AG20443 (cell line): ENCODE data around the gene PLXNA4.
A peak's percentile ranks its signal among the peaks of the same experiment; 100 is the strongest.

ENCODE experiments used
- DNase-seq: peaks from one replicate; pipeline ENCODE4 v3.0.0; 2012; ENCODE audit warnings: low spot score, mixed read lengths

Gene PLXNA4

DNA sequence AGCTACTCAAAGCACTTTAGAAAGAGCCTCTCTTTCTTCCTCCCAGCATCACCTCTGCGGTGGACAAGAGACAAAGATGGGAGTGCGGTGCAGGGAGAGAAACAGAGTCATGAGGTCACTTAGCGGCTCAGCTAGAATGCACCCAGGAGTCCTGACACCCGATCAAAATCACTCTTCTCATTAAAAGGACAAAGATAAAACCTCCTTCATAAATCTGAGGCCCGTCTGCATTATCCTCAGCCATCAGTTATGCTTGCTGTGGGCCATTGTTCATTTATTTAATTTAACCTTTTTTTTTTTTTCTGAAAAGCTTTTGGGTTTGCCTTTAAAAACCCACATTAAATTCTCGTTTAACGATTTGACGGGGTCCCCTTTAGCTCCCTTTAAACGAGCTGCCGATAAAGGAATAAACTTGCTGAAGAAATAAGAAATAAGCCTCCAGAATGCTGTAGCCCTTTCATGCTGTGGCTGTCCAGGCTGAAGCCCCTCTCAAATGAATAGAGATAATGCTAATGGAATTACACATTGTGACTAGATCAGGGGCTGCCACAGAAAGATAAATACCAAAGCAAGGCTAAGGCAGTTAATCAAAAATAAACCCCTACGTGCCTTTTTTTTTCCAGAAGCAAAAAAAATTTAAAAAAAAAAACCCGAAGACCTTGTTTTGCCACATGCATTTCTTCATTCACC, 16.1 kb upstream of the PLXNA4 start:
- no peak for DNase-seq

DNA sequence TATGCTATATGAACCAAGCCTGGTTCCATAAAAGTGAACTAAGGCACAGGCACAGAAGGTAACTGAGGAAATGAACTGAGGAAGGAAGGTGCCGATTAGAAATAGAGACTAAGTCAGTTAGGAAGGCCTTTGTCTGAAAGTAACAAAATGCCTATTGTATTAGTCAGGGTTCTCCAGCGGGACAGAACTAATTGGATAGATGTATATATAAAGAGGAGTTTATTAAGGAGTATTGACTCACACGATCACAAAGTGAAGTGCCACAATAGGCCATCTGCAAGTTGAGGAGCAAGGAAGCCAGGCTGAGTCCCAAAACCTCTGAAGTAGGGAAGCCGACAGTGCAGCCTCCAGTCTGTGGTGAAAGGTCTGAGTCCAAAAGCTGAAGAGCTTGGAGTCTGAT, 13.9 kb upstream of the PLXNA4 start:
- DNase-seq, result no peak

DNA sequence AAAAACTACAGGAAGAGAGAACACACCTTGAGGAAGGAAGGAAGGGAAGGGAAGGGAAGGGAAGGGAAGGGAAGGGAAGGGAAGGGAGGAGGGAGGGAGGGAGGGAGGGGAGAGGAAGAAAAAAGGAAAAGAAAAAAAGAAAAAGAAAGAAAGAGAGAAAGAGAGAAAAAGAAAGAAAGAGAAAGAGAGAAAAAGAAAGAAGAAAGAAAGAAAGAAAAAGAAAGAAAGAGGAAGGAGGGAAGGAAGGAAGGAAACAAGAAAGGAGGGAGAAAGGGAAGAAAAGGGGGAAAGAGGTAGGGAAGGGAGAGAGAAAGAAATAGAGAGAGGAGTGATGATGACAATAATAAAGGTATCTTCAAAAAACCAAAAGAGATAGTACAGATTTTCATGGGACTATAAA, 12.3 kb upstream of the PLXNA4 start:
- no peak for DNase-seq

DNA sequence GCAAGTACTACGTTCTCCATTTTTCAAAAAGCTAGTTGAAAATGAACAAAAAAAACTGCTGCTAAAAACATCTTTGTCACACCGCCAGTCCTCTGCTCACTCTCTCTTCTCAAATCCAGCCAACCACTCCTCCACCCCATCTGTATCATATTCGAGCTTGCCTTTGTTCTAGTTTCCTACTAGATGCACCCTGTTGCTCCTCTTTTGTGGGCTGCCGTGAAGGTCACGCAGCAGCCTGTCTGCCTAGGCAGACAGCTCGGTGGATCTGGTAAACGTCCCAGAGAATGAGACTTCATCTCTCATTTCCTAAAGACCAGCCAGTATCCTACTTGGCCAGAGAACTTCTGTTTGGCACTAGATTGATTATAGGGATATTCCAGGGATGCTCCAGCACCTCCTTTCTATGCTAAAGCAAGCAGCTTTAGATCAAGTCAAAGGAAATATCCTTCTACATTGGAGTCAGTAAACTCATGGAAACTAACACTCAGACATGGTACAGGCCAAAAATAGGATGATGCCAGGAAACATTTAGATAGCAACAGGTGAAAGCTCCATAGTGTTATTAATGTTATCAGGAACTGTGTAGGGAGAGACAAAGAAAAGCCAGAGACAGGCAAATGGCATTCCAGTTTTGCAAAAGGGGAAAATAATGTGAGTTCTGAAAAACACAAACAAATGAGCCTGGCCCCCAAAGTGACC, 8.7 kb upstream of the PLXNA4 start:
- DNase-seq, result no peak

DNA sequence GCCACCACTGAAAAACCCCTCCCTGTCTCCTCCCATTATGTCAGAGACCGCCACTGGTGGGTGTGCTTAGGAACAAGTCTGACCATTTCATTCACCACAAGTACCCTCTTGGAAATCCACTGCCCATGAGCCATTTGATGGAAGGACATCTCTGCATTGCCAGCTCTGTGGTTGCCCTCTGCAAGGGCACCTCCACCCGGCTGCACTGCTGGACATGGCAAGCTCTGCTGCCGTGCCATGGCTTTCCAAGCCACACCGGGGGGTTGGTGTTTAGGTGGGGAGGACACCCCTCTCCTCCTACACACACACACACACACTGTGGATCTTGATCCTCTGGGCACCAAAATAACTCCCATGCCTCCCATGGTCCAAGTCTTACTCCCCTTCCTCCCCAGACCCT, 5.2 kb upstream of the PLXNA4 start:
- DNase-seq, result no peak

DNA sequence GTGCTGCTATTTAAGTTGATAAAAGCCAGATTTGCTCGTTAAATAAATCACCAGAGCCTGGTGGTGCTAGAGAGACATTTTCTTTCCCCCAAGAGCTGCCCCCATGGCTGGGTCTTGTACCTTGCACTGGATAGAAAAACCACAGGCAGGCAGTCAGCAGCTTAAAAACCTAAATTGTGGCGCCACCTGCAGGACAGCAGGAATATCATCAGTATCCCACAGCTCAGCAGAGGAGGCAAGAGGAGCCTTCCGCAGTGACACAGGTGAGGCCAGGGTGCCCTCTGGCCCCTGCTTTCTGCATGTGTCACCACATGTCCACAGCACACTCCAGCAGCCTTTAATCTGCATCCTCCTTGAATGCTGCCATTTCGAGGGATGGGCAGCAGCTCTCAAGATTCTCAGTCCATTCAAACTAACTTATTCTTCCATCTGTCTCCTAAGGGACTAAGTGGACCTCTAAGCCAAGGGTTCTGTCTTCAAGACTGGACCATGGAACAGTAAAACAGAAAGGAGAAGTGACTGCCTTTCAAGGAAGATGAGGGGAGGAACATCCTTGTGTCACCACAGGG, 4.5 kb upstream of the PLXNA4 start:
- DNase-seq, result peak; percentile 77

DNA sequence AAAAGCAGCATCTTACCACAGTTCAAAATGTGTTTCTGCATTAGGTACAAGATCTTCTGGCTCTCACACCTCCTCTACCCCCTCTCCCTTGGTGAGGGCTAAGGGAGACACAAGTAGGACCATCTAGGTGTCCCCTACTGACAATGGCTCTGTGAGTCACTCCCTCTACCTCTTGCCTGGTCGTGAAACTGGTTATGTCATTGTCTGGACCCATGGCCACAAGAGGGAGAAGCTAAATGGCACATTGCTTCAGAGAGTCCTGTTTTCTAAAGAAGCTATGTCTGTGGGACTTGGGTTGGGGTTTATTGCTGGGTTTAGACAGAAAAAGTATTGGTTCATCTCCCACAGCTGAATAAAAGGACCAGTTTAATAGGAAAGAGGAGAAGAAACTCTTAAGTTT, 4.0 kb upstream of the PLXNA4 start:
- no peak for DNase-seq

DNA sequence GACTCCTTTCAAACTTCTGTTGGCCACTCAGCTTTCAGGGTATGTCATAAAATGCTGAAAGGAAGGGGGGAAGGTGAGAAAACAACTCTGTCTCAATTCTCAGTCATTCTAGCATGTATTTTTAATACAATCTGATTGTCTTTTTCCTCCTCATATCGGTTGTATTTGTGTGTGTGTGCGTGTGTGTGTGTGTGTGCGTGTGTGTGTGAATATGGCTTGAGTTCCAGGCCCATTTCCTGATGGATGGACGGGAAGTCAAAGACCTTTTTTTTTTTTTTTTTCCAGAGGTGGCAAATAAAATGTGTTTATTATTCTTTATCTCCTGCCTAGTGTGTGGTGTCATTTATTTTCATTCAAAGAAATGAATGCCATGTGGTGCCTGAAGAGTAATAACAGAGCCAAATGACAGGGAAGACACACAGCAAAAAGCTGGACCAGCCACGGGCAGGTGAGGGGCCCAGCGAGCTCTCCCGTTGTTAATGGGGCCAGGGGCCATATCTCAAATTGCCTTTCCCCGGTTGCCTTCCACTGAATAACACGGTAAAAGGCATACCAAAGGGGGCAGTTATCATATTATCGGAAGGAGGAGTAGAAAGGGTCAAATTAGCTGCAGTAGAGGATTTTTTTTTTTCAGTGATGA, 3.1 kb upstream of the PLXNA4 start:
- DNase-seq, result no peak

DNA sequence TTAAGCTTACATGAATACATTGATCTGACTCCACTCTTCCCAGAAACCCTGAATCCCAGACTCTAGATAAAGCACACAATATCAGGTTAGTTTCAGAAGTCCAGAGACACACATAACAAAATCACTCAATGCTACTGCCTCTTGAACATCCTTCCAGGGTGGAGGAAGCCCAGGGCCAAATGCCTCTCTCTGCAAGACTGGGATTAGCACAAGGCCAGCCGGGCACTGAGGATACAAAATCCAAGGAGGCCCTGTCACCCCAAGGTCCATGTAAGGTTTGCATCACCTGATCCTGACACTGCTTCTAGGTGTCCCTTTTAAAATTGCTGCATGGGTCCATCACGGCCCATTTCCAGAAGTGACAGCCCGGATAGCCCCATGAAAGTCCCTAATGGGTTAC, 2.6 kb upstream of the PLXNA4 start:
- no peak for DNase-seq

DNA sequence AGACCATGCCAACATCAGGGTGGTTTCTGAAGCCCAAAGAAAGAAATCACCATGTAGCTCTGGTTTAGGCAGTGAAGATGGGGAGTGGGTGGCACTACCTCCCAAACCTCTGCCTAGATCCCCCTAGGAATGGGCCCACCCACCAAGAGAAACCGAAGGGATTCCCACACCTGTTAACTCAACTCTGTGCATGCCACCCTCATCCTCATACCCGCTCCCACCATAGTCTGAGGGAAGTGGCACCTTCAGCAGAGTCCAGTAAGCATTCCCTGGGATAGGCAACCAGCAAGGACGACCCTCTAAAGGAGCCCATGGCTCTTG, 1.7 kb upstream of the PLXNA4 start:
- DNase-seq, result no peak

DNA sequence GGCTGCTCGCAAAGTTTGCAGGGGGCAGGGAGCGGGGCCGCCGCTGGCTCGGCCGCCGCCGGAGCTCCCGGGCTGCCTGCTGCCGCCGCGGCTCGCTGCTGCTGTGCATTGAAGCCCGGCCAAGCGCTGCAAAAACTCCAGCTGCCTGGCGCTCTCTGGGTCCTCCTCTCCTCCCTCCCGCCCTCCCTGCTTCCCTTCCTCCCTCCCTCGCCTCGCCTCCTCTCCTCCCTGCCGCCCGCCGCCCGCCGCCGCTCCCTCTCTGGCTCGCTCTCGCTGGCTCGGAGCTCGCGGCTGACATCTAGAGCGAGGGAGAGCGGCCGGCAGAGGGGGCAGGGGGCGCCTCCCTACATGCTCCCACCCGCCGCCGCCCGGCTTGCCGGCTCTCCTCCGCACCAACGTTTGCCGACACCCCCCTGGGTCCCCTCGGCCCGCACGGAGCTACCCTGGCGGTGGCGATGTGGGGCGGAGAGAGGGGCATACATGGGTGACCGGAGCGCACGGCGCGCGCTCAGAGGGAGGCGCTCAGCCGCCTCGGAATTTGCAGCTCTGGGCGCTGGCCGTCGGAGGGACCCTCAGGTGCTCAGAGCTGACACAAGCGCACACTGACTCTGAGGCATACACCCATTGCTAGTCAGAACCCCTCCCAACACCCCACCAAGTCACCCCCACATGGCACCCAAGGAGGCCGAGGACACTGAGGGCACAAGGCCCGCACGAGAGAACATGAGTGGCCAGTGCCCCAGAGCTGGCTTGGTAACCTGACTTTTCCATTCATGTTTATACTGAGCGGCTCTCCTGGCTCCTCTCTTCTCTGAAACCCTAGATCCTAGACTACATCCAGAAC, 1.2 kb upstream of the PLXNA4 start:
- DNase-seq, result peak; percentile 88

DNA sequence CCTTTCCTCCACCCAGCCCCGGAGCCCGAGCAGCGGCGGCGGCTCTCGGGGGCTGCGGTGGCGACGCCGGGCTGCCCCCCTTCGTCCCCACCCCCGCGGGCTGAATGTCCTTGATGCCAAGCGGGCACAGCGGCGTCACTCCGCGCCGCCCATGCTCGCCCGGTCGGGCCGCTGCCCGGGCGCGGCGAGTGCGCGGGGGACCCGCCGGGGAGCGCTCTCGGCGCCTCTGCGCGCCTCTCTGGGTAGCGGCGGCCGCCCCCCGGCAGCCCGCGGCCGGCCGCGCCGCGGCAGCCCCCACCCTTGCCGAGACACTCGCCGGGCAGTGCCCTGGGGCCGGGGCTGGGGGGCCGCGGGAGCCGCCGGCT, 433 bp upstream of the PLXNA4 start:
- peak; percentile 54 for DNase-seq

DNA sequence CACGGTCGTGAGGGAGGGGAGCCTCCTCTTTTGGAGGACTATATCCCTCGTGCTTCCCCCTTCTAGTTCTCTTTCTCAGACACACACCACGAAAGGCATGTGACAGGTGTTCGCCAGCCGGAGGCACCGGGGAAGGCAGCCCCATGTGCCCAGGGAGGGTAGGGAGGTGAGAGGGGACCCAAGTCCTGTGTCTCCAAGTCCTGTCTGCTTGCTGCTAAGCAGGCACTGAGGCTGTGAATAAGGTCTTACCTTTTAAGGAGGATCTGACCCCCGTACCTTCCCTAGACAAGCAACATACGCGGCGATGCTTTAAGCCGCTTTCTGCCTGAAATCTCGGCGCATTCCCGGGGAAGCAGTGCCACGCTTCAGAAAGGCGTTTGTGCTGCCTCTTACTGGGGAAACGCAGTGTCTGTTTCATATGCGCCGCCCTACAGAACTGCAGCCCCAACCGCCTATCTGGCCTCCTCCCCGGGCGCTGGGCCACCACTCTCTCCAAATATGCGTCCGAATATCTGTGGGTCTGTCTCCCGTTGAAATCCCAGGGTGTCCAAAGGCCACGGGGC, 770 bp downstream of the PLXNA4 start:
- peak; percentile 91 for DNase-seq

DNA sequence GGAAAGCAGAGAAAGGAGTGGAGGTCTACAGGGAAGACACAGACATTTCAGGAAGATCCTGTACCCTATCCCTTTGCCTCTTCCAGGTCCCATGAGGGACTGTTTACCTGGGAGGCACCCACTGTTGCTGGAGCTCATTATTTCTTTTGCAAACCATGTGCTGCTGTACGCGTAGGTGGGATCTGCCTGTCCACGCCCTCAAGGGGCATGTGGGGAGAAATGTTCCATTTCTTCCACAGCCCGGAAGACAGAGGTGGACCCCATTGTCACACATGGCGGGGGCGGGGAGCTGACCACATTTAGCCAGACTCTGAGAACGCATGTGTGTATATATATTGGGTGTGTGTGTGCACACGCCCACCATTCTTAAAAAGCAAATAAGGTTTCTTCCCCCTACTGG, 2.0 kb downstream of the PLXNA4 start:
- DNase-seq, result no peak

DNA sequence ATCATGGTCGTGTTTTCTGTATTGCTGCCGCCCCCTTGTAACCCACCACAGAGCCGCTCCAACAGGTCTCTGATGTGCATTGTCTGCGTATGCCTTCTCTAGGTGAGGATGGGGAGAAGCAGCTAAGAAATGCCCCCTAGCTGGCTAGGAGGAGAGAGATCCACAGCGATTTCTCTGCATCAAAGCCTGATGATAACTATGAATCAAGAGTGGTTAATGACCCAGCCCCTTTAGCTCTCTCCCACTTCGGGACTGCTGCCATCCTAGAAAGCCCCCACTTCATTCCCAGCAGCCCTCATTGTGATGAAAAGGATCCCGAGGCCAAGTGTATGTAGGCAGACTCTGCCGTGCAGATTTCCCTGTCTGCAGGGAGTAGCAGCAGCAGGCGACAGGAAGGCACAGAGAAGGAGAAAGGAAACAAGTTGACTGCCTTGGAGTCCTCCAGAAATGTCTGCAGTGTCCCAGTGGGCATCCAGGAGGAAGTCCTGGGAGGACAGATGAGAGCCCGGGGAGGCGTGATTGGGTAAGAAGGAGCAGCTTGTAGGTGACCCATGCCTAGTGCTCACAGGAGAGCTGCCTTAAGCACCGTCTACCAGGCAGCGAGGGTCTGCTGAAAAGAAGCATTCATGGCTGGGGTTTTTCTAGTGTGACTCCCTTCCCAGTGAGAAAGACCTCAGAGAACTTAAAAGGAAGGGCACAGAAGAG, 2.9 kb downstream of the PLXNA4 start:
- no peak for DNase-seq

DNA sequence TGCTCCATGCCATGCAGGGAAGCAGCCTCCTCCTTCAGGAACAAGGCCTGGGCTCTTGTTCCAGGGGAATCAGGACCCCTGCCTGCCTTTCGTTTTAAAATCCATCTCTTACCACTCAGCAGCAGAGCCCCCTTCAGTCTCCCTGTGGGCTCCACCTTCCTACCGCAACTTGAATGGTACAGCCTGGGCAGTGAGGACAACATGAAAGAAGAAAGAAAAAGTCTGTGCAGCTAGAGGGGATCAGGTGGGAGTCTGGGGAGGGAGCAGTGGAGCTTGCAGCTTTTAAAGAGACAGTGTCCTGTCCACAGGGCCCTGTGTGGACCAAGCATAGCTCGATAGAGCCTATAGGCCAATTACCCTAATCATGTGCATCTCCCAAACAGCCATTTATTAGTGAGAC, 3.7 kb downstream of the PLXNA4 start:
- no peak for DNase-seq

DNA sequence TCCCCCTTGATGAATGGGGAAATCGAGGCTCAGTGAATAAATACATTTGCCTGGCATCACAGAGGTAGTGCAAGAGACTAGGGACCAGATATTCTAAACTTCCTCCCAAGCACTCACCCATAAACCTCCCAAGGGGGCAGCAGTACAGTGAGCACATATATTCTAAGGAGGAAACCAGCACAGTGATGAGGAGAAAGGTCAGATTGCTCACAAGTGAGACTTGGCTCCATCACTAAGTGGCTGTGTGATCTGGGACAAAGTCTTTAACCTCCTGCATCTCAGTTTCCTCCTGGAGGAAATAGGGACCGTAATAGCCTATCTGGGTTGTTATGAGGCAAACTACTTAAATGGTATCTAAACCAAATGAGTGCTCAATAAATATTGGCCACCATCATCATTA, 4.3 kb downstream of the PLXNA4 start:
- no peak for DNase-seq

DNA sequence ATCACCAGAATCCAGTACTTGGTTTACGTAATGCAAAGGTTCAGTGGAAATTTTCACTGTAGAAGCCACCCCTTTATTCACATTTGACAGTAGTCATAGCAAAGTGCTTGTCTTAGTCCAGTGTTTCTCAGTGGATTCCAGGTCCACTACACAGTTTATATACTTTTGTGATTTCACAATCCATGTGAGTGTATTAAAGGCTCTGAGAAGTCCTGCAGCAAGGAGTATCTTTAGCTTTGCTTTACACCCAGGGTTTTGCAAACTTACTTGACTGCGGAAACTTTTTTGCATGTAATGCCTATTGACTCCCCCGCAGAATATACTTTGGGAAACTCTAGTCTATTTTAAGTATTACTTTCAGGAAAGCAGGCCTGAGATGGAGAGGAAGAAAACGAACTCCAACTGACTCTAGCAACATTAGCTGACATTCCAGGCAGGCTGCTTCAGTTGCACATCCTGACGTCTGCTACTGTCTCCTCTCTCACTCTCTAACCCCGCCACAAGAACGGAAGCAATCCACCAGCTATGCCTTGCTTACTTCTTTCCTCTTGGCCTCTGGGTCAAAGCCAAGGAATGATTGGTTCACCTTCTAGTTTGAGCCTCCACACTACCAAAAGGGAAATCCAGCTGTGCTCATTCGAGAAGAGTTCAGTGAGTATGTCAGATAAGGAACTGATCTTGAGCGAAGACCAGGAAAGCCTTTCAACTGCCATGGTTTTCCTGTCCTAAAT, 6.2 kb downstream of the PLXNA4 start:
- DNase-seq, result no peak

DNA sequence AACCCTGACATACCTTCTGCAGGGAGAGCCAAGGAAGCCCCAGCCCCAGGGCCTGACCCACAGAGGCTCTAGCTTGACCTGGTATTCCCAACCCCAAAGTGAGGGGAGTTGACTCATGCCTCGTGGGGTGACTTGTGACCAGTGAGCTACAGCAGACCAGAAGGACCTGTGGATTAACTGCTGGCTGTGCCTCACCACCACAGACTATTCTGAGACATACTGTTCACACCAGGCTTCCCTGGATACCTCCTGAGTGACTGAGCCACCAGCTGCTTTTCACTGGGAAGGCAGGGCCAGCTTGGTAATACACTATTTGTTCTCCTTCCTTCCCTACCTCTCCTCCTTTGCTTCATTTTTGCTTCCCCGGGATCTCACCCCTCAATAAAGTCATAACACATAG, 7.3 kb downstream of the PLXNA4 start:
- peak; percentile 21 for DNase-seq

DNA sequence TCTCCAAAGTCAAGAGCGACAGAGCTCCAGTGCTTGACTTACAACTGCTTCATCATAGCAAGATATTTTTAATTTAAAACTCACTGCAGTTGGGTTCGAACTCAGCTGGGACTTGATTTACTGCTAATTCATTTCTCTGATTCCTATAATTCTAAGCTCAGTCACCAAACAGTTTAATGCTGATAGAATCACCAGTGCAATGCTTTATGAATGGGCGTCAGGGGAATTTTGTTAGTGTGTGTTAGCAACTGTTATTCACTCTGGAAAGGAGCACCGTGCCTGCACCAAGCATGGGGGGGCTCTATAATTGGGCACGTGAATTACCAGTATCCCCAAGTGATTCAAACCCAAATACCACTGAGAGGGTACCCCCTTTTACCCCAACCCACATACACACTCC, 10.4 kb downstream of the PLXNA4 start:
- no peak for DNase-seq

DNA sequence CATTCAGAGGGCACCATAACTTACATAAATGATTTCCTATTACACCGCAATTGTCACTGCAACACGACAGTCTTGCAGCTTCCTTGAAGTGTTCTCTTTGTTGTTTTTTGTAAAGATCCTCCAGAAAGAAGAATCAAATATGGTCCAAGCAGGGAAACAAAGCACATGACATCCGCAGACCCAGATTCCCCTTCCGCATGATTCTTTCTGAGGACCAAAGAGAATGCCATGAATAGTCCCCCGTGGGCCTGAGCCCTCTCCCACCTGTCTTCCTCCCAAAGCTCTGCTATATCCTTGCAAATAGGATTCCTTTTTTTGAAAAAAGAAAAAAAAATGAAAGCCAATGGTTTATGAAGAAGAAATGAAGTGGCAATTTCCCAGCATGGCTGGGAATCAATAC, 10.8 kb downstream of the PLXNA4 start:
- no peak for DNase-seq
